Mammary epithelial cell (primary cell): ENCODE data around the gene OR4D10.

ENCODE experiments used
- EZH2 ChIP-seq: IDR thresholded peaks from 2 replicates; pipeline ENCODE4 v1.6.1; 2012; ENCODE audit warnings: low read length, inconsistent platforms, borderline replicate concordance
- TF ChIP-seq, protein P1 (sequence below), 2 donors: IDR thresholded peaks in 1 of 2; conservative IDR thresholded peaks in 1 of 2; 2 replicates each; pipeline ENCODE4 v1.5.1; 2011 to 2012; ENCODE audit warnings: inconsistent platforms in 2 of 2, low read length in 2 of 2, mild to moderate bottlenecking in 2 of 2, control low read depth in 1 of 2, low read depth in 1 of 2; ENCODE audit not compliant: insufficient read depth in 1 of 2; ENCODE audit errors: extremely low read depth in 1 of 2

DNA sequence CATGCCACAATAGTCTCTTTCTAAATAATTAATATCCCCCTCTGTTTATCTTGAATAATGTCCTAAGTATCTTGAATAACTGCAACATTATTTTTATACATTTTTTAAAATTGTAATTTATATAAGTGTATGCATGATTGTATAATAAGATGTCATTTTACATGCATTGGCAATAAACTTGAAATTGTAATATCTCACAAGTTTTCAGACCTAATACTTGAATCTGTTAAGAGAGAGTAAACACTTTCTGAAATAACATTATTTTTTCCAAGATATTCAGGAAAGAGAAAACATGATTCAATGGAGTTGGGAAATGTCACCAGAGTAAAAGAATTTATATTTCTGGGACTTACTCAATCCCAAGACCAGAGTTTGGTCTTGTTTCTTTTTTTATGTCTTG lies 30.2 kb downstream of the OR4D10 start, which contains the start of gene OR4D11:
- TF ChIP-seq, protein P1, sequence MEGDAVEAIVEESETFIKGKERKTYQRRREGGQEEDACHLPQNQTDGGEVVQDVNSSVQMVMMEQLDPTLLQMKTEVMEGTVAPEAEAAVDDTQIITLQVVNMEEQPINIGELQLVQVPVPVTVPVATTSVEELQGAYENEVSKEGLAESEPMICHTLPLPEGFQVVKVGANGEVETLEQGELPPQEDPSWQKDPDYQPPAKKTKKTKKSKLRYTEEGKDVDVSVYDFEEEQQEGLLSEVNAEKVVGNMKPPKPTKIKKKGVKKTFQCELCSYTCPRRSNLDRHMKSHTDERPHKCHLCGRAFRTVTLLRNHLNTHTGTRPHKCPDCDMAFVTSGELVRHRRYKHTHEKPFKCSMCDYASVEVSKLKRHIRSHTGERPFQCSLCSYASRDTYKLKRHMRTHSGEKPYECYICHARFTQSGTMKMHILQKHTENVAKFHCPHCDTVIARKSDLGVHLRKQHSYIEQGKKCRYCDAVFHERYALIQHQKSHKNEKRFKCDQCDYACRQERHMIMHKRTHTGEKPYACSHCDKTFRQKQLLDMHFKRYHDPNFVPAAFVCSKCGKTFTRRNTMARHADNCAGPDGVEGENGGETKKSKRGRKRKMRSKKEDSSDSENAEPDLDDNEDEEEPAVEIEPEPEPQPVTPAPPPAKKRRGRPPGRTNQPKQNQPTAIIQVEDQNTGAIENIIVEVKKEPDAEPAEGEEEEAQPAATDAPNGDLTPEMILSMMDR (conservative IDR thresholded peaks at IDR 0.05 in 1 of 2, IDR thresholded peaks at IDR 0.05 in 1 of 2; ENCODE audit: extremely low read depth in 1 of 2, insufficient read depth in 1 of 2, low read depth in 1 of 2, low read length in 2 of 2), result no peak
- no peak for TF ChIP-seq EZH2
